Measurements from ENCODE around the gene ST8SIA1.

ST8SIA1 gene

GRCh38 chr12:22255097-22255496, 79.4 kb downstream of the ST8SIA1 start:
- DNase-seq, result no peak
- Mint-ChIP-seq H3K9me3 (no peaks in the 10 kb centered on the region), H3K36me3 (ENCODE audit: low read depth) (no peaks in the 10 kb centered on the region), H3K4me1 (peaks cover 4% of the 10 kb centered on the region), H3K4me3 (no peak overlapping the region), H3K27ac (no peak overlapping the region), H3K27me3 (no peaks in the 10 kb centered on the region)
- no peak for ATAC-seq

DNA sequence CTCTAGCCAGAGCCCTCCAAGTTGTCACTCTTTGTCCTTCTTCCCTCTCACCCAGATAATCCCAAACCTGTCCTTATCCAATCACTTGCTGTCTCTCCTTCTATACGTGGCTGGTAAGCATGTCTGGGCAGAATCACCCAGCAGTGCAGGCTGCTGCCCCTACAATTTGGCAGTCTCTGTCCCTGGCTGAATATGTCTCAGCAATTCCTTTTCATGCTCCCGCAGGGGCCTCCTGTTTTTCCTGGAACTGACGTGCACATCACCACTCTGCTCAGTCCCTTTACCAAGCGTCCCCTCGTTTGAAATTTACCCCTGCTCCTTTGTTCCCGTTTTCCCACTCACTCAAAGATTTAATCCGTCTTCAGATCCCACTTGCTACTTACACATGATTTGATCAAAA, 80.0 kb downstream of the ST8SIA1 start:
- DNase-seq (no peak), ATAC-seq (no peak)
- H3K4me3 Mint-ChIP-seq, result no peak overlapping the region
- no peak overlapping the region for H3K27ac Mint-ChIP-seq
- H3K36me3 Mint-ChIP-seq (ENCODE audit: low read depth), result no peaks in the 10 kb centered on the region
- no peaks in the 10 kb centered on the region for H3K9me3 Mint-ChIP-seq
- peaks cover 4% of the 10 kb centered on the region for H3K4me1 Mint-ChIP-seq
- H3K27me3 Mint-ChIP-seq, result peaks cover 1% of the 10 kb centered on the region

DNA sequence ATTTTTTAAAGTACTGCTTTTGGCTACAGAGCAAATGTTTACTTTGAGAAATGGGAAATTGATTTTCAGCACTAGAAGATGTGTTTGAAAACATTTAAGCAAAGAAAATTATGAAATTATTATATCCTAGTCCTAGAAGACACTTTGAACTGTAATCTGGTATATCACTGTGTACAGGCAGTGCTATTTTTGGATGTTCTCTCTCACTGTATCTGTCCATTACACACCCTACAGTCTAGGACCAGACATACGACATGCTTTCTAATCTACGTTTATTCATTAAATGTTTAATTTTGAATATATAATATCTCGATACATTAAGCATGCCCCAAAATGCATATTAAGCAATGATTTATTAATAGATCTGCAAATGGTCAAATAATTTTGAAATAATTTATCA, 82.5 kb downstream of the ST8SIA1 start:
- no peak for ATAC-seq
- H3K9me3 Mint-ChIP-seq, result no peaks in the 10 kb centered on the region
- no peaks in the 10 kb centered on the region for H3K36me3 Mint-ChIP-seq (ENCODE audit: low read depth)
- DNase-seq, result no peak
- peaks cover 2% of the 10 kb centered on the region for H3K27me3 Mint-ChIP-seq
- H3K27ac Mint-ChIP-seq, result no peak overlapping the region
- H3K4me1 Mint-ChIP-seq, result peaks cover 4% of the 10 kb centered on the region
- H3K4me3 Mint-ChIP-seq, result no peak overlapping the region

GRCh38 chr12:22250762-22251161, 83.7 kb downstream of the ST8SIA1 start:
- H3K4me1 Mint-ChIP-seq, result peaks cover 4% of the 10 kb centered on the region
- peaks cover 2% of the 10 kb centered on the region for H3K27me3 Mint-ChIP-seq
- DNase-seq (no peak), ATAC-seq (no peak)
- no peak overlapping the region for H3K4me3 Mint-ChIP-seq
- no peaks in the 10 kb centered on the region for H3K9me3 Mint-ChIP-seq
- no peak overlapping the region for H3K27ac Mint-ChIP-seq
- H3K36me3 Mint-ChIP-seq (ENCODE audit: low read depth), result no peaks in the 10 kb centered on the region

GRCh38 chr12:22248571-22249115, 85.9 kb downstream of the ST8SIA1 start:
- peaks cover 4% of the 10 kb centered on the region for H3K4me1 Mint-ChIP-seq
- H3K9me3 Mint-ChIP-seq, result no peaks in the 10 kb centered on the region
- H3K36me3 Mint-ChIP-seq (ENCODE audit: low read depth), result no peaks in the 10 kb centered on the region
- no peak for ATAC-seq
- H3K27me3 Mint-ChIP-seq, result peaks cover 2% of the 10 kb centered on the region
- DNase-seq, result no peak
- no peak overlapping the region for H3K27ac Mint-ChIP-seq
- no peak overlapping the region for H3K4me3 Mint-ChIP-seq

GRCh38 chr12:22248121-22248520, 86.4 kb downstream of the ST8SIA1 start:
- peaks cover 4% of the 10 kb centered on the region for H3K4me1 Mint-ChIP-seq
- no peaks in the 10 kb centered on the region for H3K9me3 Mint-ChIP-seq
- H3K4me3 Mint-ChIP-seq, result no peak overlapping the region
- H3K27me3 Mint-ChIP-seq, result peaks cover 2% of the 10 kb centered on the region
- DNase-seq (no peak), ATAC-seq (no peak)
- no peaks in the 10 kb centered on the region for H3K36me3 Mint-ChIP-seq (ENCODE audit: low read depth)
- H3K27ac Mint-ChIP-seq, result no peak overlapping the region

DNA sequence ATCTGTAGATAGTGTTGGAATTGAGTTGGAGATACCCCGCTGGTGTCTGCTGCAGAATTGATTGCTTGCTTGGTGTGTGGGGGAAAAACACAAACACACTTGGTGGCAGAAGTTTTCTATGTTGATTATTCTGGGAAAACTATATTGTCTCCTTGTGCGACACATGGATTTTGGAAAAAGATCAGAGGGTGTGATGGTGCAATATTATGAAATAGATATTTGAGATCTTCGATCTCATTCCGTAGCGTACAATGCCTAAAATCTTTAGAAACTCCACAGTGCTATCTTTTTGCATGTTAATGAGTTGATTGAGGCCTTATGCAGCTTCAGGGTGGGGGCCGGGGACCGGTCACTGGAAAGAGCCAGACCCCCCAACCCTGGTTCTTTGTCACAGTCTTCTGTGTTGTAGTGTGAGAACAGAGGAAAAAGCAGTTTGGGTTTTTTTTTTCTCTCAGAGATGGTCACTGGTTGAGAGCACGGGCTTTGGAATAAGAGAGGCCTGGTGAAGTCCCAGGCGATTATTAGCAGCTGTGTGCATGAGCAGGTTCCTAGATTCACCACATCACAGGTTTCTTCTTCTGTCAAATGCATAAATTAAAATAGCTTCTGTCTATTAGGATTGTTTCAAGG, 88.2 kb downstream of the ST8SIA1 start:
- Mint-ChIP-seq H3K4me1 (peaks cover 4% of the 10 kb centered on the region), H3K9me3 (no peaks in the 10 kb centered on the region), H3K27me3 (peaks cover 2% of the 10 kb centered on the region), H3K36me3 (ENCODE audit: low read depth) (no peaks in the 10 kb centered on the region), H3K27ac (no peak overlapping the region), H3K4me3 (no peak overlapping the region)
- DNase-seq (no peak), ATAC-seq (no peak)

- ATAC-seq (no peak), DNase-seq (no peak)
- Mint-ChIP-seq H3K4me3 (no peak overlapping the region), H3K36me3 (ENCODE audit: low read depth) (no peaks in the 10 kb centered on the region), H3K27ac (no peak overlapping the region), H3K4me1 (no peaks in the 10 kb centered on the region), H3K27me3 (no peaks in the 10 kb centered on the region), H3K9me3 (peaks cover 6% of the 10 kb centered on the region)
These were observed 91.8 kb downstream of the ST8SIA1 start for GRCh38 chr12:22242726-22243125.

GRCh38 chr12:22238211-22238610, 96.3 kb downstream of the ST8SIA1 start:
- Mint-ChIP-seq H3K4me1 (no peaks in the 10 kb centered on the region), H3K27me3 (peaks cover 1% of the 10 kb centered on the region), H3K4me3 (no peak overlapping the region), H3K9me3 (peaks cover 6% of the 10 kb centered on the region), H3K36me3 (ENCODE audit: low read depth) (no peaks in the 10 kb centered on the region), H3K27ac (no peak overlapping the region)
- ATAC-seq (no peak), DNase-seq (no peak)

GRCh38 chr12:22234561-22234960, 99.9 kb downstream of the ST8SIA1 start:
- Mint-ChIP-seq H3K36me3 (ENCODE audit: low read depth) (no peaks in the 10 kb centered on the region), H3K27me3 (peaks cover 1% of the 10 kb centered on the region), H3K27ac (no peak overlapping the region), H3K4me1 (no peaks in the 10 kb centered on the region), H3K9me3 (peaks cover 6% of the 10 kb centered on the region), H3K4me3 (no peak overlapping the region)
- ATAC-seq (no peak), DNase-seq (no peak)

GRCh38 chr12:22231836-22232235, 102.7 kb downstream of the ST8SIA1 start:
- no peak for ATAC-seq
- Mint-ChIP-seq H3K27me3 (peaks cover 1% of the 10 kb centered on the region), H3K36me3 (ENCODE audit: low read depth) (no peaks in the 10 kb centered on the region), H3K4me3 (no peak overlapping the region), H3K9me3 (peaks cover 3% of the 10 kb centered on the region), H3K27ac (no peak overlapping the region), H3K4me1 (no peaks in the 10 kb centered on the region)
- DNase-seq, result no peak

DNA sequence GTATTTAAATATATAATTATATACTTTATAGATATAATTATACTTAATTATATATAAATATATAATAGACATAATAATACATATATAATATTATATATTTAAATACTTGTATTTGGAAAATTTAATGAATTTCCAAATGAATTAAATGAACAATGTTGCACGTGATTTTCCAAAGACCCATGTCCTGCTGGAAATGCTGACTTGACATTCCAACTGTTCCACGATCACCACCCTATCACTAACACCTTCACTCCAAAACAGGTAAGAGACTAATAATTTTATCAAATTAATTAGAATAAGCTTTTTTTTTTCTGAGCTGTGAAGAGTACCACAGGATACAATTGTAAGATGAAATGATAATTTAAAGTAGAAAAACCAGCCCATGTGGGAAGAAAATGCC, 103.4 kb downstream of the ST8SIA1 start:
- no peak overlapping the region for H3K27ac Mint-ChIP-seq
- peaks cover under 1% of the 10 kb centered on the region for H3K27me3 Mint-ChIP-seq
- H3K4me3 Mint-ChIP-seq, result no peak overlapping the region
- DNase-seq, result no peak
- no peak for ATAC-seq
- H3K4me1 Mint-ChIP-seq, result no peaks in the 10 kb centered on the region
- peaks cover 3% of the 10 kb centered on the region for H3K9me3 Mint-ChIP-seq
- H3K36me3 Mint-ChIP-seq (ENCODE audit: low read depth), result no peaks in the 10 kb centered on the region

GRCh38 chr12:22230280-22230794, 104.2 kb downstream of the ST8SIA1 start:
- DNase-seq, result no peak
- no peaks in the 10 kb centered on the region for H3K27me3 Mint-ChIP-seq
- H3K9me3 Mint-ChIP-seq, result peaks cover 3% of the 10 kb centered on the region
- no peak overlapping the region for H3K27ac Mint-ChIP-seq
- no peaks in the 10 kb centered on the region for H3K4me1 Mint-ChIP-seq
- H3K4me3 Mint-ChIP-seq, result no peak overlapping the region
- ATAC-seq, result no peak
- no peaks in the 10 kb centered on the region for H3K36me3 Mint-ChIP-seq (ENCODE audit: low read depth)

- Mint-ChIP-seq H3K4me3 (no peak overlapping the region), H3K9me3 (peaks cover 3% of the 10 kb centered on the region), H3K4me1 (no peaks in the 10 kb centered on the region), H3K27me3 (no peaks in the 10 kb centered on the region), H3K27ac (no peak overlapping the region), H3K36me3 (ENCODE audit: low read depth) (no peaks in the 10 kb centered on the region)
- ATAC-seq, result no peak
- DNase-seq, result no peak
These were observed 104.7 kb downstream of the ST8SIA1 start for GRCh38 chr12:22229652-22230279.

All from activated naive CD8-positive, alpha-beta T cell treated with anti-CD3 and anti-CD28 coated beads, Interleukin-2, amount 50 U/mL, for 24 hours (primary cell).